Effector memory CD4-positive, alpha-beta T cell (primary cell): ENCODE measurements around the gene ATP6V1B1.

Source experiments
- DNase-seq, 3 donors: peaks; one replicate each; pipeline ENCODE4 v3.0.0-alpha.2; 2020
- H3K27ac ChIP-seq: 2 replicates; pipeline ENCODE4 v1.7.0; 2013; ENCODE audit warnings: mild to moderate bottlenecking, low read length, moderate library complexity; ENCODE audit not compliant: insufficient read depth, poor library complexity, severe bottlenecking
- H3K27me3 ChIP-seq: replicated peaks from 2 replicates; pipeline ENCODE4 v1.7.0; 2013; ENCODE audit warnings: mild to moderate bottlenecking, low read length; ENCODE audit not compliant: insufficient read depth, control insufficient read depth, poor library complexity, severe bottlenecking
- H3K36me3 ChIP-seq: 2 replicates; pipeline ENCODE4 v1.7.0; 2013; ENCODE audit warnings: mild to moderate bottlenecking, low read length, moderate library complexity; ENCODE audit not compliant: control insufficient read depth, insufficient read depth
- H3K4me1 ChIP-seq: 2 replicates; pipeline ENCODE4 v1.7.0; 2013; ENCODE audit warnings: low read length, mild to moderate bottlenecking; ENCODE audit not compliant: control insufficient read depth, insufficient read depth, poor library complexity, severe bottlenecking
- H3K4me3 ChIP-seq: 2 replicates; pipeline ENCODE4 v1.7.0; 2013; ENCODE audit warnings: low read length, low read depth, mild to moderate bottlenecking; ENCODE audit not compliant: insufficient read depth, poor library complexity, severe bottlenecking
- H3K9me3 ChIP-seq: 2 replicates; pipeline ENCODE4 v1.7.0; 2013; ENCODE audit warnings: mild to moderate bottlenecking, low read length, moderate library complexity; ENCODE audit not compliant: control insufficient read depth

Gene ATP6V1B1

DNA sequence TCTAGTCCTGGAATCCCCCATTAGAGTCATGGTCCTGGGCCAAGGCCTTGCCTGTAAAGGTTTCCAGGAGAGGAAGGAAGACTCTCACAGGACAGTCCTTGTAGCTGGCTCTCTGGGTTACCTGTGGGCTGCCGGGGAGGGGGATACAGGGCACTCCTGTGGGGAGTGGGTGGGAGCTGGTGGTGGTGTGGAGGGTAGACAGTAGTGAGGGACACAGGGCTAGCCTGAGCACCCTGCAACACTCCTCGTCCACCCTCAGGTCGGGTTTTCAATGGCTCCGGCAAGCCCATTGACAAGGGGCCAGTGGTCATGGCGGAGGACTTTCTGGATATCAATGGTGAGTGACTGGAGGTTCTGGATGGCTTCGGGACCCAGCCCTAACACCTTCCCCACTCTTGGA, 23.1 kb downstream of the ATP6V1B1 start:
- Histone ChIP-seq H3K27ac (no peak overlapping the region), H3K36me3 (no peaks in the 10 kb centered on the region), H3K4me1 (no peaks in the 10 kb centered on the region), H3K4me3 (no peak overlapping the region), H3K27me3 (peaks cover 3% of the 10 kb centered on the region), H3K9me3 (no peaks in the 10 kb centered on the region)
- DNase-seq, result no peak

DNA sequence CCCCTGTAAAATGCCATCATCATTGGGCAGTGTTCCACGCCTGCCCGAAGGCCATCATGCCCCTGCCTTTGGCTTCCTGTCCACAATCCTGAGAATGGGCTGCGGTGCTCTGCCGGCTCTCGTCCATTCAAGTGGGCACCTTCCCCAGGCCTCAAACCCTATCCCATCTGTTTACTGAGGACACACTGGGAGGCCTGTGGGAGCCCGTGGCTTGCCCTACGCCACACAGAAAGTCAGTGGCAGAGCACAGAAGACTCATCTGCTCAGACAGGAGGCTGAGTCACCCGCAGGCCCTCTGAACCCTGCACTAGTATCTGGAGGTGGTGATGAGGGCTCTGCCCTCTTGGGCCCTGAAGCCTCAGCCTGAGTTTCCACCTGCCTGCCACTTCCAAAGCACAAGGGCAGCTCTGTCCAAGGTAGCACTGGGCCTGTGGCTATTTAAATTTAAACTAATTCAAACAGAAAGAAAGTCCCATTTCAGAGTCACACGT, 23.6 kb downstream of the ATP6V1B1 start:
- H3K4me1 ChIP-seq, result no peaks in the 10 kb centered on the region
- H3K27me3 ChIP-seq, result peaks cover 6% of the 10 kb centered on the region
- H3K27ac ChIP-seq, result no peak overlapping the region
- no peaks in the 10 kb centered on the region for H3K36me3 ChIP-seq
- H3K4me3 ChIP-seq, result no peak overlapping the region
- no peaks in the 10 kb centered on the region for H3K9me3 ChIP-seq
- no peak for DNase-seq

DNA sequence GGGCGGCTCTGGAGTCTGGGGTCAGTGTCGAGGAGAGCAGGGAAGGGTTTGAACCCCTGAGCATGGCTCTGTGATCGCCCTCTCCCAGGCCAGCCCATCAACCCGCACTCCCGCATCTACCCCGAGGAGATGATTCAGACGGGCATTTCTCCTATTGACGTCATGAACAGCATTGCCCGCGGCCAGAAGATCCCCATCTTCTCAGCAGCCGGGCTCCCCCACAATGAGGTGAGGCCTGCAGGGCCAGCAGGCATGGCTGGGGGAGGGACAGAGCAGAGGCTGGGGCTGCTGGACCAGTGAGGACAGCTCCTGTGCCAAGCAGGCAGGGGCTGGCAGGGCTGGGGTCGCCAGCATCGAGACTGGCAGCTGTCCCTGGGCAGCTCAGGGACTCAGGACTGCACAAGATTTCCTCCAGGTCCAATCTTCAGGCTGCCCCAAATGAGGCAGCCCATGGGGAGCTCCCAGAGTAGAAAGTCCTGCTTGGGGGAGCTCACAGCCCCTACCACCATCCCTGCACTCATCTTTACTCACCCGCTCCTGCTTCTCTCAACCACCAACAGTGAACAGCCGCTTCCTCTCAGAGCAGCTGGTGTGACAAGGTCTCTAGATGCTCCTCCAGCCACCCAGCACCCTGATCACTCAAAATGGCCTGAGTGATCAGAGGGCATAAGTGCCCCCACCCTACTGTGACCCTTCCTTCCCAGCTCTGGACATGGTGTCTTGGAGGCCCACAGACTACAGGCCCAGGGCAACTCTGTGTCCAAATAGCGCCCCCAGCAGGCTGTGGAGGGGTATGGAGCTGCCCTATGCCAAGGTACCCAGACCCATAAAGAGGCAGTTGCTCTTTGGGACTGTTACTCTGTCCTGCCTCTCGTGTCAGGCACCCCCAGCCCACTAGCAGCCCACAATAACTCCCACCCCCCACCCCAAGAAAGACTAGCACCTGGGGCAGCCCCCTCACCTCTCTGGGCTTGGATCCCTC, 24.4 kb downstream of the ATP6V1B1 start:
- Histone ChIP-seq H3K27me3 (peaks cover 6% of the 10 kb centered on the region), H3K27ac (no peak overlapping the region), H3K4me1 (peaks cover 4% of the 10 kb centered on the region), H3K9me3 (no peaks in the 10 kb centered on the region), H3K4me3 (no peak overlapping the region), H3K36me3 (no peaks in the 10 kb centered on the region)
- no peak for DNase-seq

DNA sequence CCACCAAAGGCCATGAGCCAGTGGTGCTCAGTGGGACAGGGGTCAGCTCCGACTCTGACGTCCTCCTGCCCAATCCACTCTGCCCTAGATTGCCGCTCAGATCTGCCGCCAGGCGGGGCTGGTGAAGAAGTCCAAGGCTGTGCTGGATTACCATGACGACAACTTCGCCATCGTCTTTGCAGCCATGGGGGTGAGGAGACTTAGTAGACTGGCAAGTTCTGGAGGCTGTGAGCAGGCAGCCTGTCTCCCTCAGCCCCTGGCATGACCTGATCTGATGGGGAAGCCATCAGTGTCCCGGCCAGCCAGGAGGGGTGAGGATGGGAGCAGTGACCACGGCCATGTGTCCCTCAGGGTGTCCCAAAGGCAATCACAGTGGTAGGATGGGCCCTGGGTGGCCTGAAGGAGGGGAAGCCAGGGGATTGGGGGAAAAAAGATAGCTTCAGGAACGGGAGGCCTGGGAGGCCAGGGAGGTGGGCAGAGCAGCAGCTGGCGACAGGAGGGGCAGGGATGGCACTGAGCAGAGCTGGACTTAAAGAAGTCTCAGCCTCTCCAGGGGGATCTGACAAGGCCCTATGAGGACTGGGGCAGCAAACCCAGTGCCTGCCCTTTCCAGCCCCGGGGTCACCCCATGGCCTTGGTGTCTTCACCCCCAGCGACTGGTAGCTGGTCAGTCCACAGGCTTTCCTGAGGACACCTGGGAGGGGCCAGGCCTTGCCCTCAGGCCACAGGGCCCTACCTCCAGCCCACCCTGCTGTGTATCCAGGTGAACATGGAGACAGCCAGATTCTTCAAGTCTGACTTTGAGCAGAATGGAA, 25.3 kb downstream of the ATP6V1B1 start:
- Histone ChIP-seq H3K9me3 (no peaks in the 10 kb centered on the region), H3K4me3 (no peak overlapping the region), H3K36me3 (no peaks in the 10 kb centered on the region), H3K4me1 (peaks cover 4% of the 10 kb centered on the region), H3K27ac (no peak overlapping the region), H3K27me3 (peaks cover 6% of the 10 kb centered on the region)
- DNase-seq, result no peak

DNA sequence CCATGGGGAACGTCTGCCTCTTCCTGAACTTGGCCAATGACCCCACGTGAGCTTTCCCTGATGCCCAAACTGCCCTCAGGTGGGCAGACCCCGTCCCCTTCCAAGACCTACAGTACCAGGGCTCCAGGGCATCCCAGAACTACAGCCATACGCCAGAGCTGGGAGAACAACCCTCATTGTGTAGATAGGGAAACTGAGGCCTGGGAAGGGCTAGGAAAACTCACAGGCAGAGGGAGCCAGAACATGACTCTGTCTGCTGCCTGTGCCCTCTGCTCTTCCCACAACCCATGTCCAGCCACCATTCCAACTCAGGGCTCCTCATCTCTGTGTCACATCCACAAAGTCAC, 25.9 kb downstream of the ATP6V1B1 start:
- H3K4me3 ChIP-seq, result no peak overlapping the region
- no peaks in the 10 kb centered on the region for H3K9me3 ChIP-seq
- H3K36me3 ChIP-seq, result no peaks in the 10 kb centered on the region
- peaks cover 6% of the 10 kb centered on the region for H3K27me3 ChIP-seq
- H3K27ac ChIP-seq, result no peak overlapping the region
- H3K4me1 ChIP-seq, result peaks cover 4% of the 10 kb centered on the region
- DNase-seq, result no peak

DNA sequence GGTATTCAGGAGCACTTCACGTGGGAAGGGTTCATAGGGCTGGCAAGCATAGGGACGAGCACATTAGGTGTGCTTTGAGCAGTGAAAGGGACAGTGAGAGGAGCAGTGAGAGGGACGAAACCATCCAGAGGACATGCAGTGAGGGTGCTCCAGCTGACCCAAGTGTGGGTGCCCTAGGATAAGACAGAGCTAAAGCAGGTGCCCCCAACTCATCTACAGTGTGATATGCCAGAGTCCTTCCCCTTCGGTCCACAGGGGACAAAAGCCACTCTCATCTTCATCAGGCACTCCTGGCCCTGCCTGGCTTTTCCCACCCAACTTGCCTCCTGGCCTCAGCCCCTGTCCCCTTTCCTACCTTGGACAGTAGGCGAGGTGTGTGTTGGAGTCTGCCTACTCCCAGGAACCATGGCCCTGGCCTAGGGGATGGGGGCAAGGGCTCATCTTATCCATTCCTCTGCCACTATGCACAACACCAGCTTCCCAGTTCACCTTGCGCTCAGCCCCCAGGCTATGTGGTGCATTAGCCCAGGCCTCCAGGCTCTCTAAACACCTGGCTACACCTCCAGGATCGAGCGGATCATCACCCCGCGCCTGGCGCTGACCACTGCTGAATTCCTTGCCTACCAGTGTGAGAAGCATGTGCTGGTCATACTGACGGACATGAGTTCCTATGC, 26.6 kb downstream of the ATP6V1B1 start:
- no peak overlapping the region for H3K27ac ChIP-seq
- peaks cover 6% of the 10 kb centered on the region for H3K27me3 ChIP-seq
- H3K4me1 ChIP-seq, result peaks cover 4% of the 10 kb centered on the region
- H3K36me3 ChIP-seq, result no peaks in the 10 kb centered on the region
- no peak overlapping the region for H3K4me3 ChIP-seq
- no peak for DNase-seq
- no peaks in the 10 kb centered on the region for H3K9me3 ChIP-seq

DNA sequence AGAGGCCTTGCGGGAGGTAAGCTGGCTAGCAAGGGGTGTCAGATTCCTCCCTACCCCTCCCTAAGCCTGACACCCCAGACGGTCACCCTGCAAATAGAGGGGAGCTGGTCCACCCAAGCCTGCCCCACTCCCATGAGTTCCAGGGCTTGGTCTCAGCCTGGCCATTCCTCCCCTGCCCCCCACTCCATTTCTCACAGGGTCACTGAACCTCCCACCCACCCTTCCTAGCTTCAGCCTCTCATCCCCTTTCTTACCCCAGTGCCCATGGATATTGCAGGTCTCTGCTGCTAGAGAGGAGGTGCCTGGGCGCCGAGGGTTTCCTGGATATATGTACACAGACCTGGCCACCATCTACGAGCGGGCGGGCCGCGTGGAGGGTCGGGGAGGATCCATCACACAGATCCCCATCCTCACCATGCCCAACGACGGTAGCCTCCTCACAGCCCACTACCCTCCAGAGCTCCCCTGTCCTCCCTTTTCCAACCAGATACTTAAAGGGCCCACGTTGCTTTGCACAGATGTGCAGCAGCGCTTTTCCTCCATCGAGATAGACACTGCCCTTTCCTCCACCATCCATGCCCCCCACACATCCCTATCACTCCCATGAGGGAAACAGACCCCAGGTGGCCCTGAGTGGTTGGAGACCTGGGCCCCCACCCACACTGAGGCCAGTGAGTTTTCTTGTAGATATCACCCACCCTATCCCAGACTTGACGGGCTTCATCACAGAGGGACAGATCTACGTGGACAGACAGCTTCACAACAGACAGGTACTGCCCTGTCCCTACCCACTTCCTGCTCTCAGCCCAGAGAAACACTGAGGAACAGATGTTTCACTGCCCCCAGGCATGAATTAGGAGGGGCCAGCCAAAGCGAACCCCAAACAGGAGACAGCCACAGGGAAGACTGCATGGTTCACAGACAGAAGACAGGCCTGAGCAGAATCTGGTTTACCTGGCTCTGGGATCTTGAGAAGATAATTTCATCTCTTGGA, 27.5 kb downstream of the ATP6V1B1 start:
- H3K27ac ChIP-seq, result no peak overlapping the region
- H3K9me3 ChIP-seq, result no peaks in the 10 kb centered on the region
- H3K27me3 ChIP-seq, result peaks cover 6% of the 10 kb centered on the region
- H3K4me3 ChIP-seq, result no peak overlapping the region
- peaks cover 4% of the 10 kb centered on the region for H3K4me1 ChIP-seq
- DNase-seq, result no peak
- no peaks in the 10 kb centered on the region for H3K36me3 ChIP-seq

DNA sequence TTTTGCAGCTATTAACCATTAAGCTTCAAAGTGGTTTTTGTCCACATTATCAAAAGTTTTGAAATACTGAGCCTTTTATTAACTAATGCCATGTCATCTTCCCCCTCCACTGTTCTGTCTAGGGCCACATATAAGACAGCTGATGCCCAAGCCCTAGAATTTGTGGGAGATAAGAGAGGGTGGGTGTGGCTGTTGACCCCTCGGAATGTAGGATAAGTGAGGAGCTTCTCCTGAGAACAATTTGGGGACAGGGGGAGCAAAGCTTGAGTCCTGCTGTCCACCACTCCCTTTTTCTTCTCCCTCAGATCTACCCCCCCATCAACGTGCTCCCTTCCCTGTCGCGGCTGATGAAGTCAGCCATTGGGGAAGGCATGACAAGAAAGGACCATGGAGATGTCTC, 28.4 kb downstream of the ATP6V1B1 start:
- no peak for DNase-seq
- Histone ChIP-seq H3K4me1 (peaks cover 4% of the 10 kb centered on the region), H3K27me3 (peaks cover 6% of the 10 kb centered on the region)

More for the DNA sequence above, 28.4 kb downstream of the ATP6V1B1 start:
- H3K4me3 ChIP-seq, result no peak overlapping the region
- no peak overlapping the region for H3K27ac ChIP-seq
- no peaks in the 10 kb centered on the region for H3K36me3 ChIP-seq
- H3K9me3 ChIP-seq, result no peaks in the 10 kb centered on the region
